LNCAP (cell line): ENCODE data around the gene KEL.

Experiments used
- CTCF ChIP-seq: fragments of 450-650 bp; IDR thresholded peaks from 2 replicates; pipeline ENCODE4 v1.5.1; 2017; ENCODE audit warnings: mild to moderate bottlenecking

The KEL gene

GRCh38 chr7:143000648-143001047, 38.5 kb upstream of the KEL start:
- TF ChIP-seq CTCF = no peak

- TF ChIP-seq CTCF = no peak
Observed at GRCh38 chr7:142999793-143000192, 37.6 kb upstream of the KEL start.

- no peak for TF ChIP-seq CTCF
Observed at GRCh38 chr7:142998966-142999365, 36.8 kb upstream of the KEL start.

- TF ChIP-seq CTCF = no peak
Observed at GRCh38 chr7:142997456-142997989, 35.4 kb upstream of the KEL start.

GRCh38 chr7:142992427-142992826, 30.3 kb upstream of the KEL start:
- TF ChIP-seq CTCF = no peak

GRCh38 chr7:142984297-142984696, 22.1 kb upstream of the KEL start:
- no peak for TF ChIP-seq CTCF

GRCh38 chr7:142983825-142984224, 21.7 kb upstream of the KEL start:
- no peak for TF ChIP-seq CTCF

GRCh38 chr7:142974626-142975025, 12.5 kb upstream of the KEL start:
- TF ChIP-seq CTCF = no peak
